Stimulated activated CD8-positive, alpha-beta memory T cell treated with anti-CD3 and anti-CD28 coated beads, Interleukin-12 subunit alpha, Interleukin-12 subunit beta, amount 100 ng/mL, for 24 hours (primary cell): Measurements from ENCODE around the gene SARM1.
"Not testable (repeated sequence)": the region's sequence is repeated elsewhere in the genome, so short reads cannot be mapped to it uniquely, and the experiment has no call there.

ENCODE experiments used
- DNase-seq: peaks from one replicate; pipeline ENCODE4 v3.0.0-alpha.2; 2020; ENCODE audit errors: extremely low read depth

Gene SARM1

DNA sequence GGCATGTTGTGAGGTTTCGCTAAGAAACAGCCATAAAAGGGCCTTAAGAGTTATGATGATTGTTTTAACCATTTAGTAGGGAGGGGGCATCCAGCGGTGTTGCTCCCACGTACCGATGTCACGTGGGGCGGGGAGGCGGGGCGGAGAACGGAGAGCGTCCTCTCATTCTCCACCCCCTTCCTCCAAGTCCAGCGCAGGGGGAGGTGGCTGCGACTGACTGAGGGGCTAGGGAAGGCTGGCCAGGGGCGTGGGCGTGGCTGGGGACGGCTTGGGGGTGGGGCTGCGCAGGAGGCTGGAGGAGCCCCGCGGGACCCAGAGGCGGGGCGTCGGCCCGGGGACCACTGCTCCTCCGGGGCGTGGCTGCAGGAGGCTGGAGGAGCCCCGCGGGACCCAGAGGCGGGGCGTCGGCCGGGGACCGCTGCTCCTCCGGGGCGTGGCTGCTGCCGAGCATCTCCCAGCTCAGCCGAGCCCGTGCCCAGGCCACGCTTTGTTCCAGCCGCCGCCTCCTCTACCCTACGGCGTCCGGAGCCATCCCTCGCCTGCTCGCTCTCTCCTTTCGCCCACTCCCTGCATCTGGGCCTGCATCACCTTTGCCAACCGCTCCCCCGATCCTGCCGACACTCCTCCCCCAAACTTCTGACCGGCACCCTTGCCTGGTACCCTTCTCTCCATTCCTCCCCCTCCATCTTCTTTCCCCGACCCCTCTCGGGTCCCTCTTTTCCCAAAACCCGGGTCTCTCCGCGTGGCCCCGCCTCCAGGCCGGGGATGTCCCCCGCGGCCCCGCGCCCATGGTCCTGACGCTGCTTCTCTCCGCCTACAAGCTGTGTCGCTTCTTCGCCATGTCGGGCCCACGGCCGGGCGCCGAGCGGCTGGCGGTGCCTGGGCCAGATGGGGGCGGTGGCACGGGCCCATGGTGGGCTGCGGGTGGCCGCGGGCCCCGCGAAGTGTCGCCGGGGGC is at the start of gene SARM1:
SARM1 (plus strand) TSS at position 450 of the 958 bp plus-strand sequence; CDS start at position 789, 339 bp downstream.
- DNase-seq, result peak; percentile 80

DNA sequence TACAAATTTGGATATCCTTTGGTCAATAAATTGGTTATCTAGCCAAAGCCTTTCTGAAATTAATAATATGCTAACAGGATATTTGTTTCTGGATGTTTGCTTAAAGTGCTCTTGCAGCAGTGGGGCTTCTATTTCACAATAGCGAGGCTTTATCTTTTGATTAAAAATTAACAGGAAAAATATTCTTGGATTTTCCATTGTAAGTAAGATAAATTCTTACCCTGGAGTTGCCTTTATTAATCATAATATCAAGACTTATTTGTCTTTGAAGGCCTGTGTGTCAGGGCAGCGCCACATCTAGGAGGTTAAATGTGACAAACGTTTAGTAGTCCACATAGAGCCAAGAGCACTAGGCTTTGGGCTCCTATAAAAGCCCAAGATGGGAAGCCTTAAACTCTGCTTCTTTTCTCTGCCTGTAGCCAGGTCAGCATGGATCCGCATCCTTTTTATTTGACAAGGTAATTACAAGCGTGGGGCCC is 47.2 kb upstream of the SARM1 start:
- no peak for DNase-seq

GRCh38 chr17:28324781-28325180 is 46.7 kb upstream of the SARM1 start:
- DNase-seq, result no peak

DNA sequence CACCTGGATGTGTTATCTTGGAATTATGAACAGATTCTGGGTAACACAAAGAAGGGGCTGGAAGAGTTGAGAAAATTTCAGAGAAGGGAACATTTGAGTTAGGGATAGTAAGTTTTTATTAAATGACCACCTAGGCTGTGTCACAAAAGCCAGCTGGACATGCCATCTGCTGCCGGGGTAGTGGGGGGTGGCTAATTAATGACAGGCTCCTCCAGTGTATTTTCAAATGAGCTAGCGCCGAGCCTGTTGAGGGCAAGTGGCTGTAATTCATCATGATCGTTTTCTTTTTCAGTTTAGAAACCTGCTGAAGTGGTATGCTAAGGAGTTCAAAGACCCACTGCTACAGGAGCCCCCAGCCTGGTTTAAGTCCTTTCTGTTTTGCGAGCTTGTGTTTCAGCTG is 46.3 kb upstream of the SARM1 start:
- no peak for DNase-seq

- no peak for DNase-seq
Observed at GRCh38 chr17:28326114-28326513, 45.4 kb upstream of the SARM1 start.

- no peak for DNase-seq
Observed at GRCh38 chr17:28327031-28327607, 44.4 kb upstream of the SARM1 start.

- no peak for DNase-seq
Observed at GRCh38 chr17:28327709-28328108, 43.8 kb upstream of the SARM1 start.

- DNase-seq, result no peak
Observed at GRCh38 chr17:28328325-28328724, 43.2 kb upstream of the SARM1 start.

GRCh38 chr17:28330671-28331070 is 40.8 kb upstream of the SARM1 start:
- no peak for DNase-seq

DNA sequence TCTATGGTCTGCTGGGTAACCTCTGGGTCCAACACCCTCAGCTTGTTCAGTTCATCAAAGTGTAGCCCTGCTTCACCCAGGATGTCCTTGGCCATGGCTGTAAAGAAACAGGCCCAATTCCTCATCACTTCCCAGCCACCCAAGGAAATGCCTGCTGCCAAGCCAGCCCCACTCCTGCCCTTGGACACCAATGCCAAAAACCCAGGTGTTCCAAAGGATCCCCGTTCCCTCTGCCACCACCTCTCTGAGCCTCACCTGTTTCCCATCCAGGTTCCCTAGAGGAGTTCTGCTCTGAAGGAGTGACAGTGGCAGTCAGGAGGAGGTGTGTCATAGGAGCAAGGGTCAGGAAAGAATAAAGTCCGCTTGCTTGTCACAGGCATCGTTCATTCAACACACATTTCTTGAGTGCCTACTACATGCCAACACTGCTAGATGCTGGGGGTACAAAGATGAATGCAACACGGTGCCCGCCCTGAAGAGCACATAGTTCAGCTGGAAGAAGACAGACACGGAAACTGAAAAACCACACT is 39.5 kb upstream of the SARM1 start:
- DNase-seq, result no peak

DNA sequence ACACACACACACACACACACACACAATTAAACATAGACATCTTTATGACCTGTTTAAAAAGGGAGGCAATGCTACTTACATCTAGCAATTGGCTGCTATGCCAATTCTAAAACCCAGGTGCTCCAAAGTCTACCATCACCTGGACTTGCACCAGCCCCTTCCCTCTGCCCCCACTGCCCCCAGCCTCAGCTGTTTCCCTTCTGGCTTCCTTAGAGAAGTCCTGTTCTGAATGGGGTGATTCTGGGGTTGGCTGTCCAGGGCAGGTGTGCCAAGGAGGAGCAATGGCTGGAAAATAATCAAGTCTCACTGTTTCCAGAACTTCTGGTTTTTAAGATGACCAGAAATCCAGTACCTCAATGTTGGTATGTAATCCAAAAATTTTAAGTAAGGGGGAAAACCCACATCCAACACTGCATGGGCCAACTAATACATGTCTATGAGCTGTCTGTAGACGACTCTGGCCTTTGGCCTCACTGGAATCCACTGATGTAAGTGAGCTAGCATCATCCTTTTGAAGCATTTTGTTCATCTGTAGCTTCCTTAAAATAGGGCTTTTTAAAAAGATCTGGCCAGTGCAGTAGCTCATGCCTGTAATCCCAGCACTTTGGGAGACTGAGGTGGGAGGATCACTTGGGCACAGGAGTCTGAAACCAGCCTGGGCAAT is 38.3 kb upstream of the SARM1 start:
- DNase-seq, result no peak

- DNase-seq, result no peak
Observed at GRCh38 chr17:28334171-28334570, 37.3 kb upstream of the SARM1 start.

DNA sequence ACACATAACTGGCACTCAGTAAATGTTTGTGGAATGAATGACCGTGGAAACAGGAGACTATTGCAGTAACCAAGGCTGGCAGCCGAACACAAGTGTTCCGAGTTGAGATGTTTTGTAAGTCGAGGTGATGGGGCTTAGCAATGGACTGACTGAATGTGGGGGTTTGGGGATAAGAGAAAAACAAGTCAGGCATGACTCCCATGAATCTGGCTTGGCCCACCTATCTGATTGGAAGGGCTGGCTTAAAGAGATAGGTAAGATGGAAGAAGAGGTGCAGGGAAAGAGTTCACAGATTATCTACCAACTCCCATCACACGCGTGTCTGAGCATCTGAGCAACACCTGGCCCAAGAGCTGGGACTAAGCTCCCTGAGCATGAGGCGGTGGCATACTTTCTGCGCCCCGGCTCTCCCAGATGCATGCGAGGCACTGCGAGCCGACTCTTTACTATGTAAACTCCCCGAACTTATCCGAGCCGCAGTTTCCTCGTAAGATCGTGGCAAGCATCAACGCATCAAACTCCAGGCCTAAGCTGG is 36.8 kb upstream of the SARM1 start:
- DNase-seq, result no peak

- peak; percentile 93 for DNase-seq
Observed at GRCh38 chr17:28335201-28335958, 36.1 kb upstream of the SARM1 start, which contains the start of the genes IFT20 and TNFAIP1. Gene IFT20 (minus strand): TSS chr17:28335472. CDS start chr17:28331985, 3,487 bp downstream. Gene TNFAIP1 (plus strand): TSS chr17:28335761. CDS start chr17:28339522, 3,761 bp downstream.

- no peak for DNase-seq
Observed at GRCh38 chr17:28335959-28336871, 35.3 kb upstream of the SARM1 start.

- no peak for DNase-seq
Observed at GRCh38 chr17:28338056-28338768, 33.3 kb upstream of the SARM1 start.

GRCh38 chr17:28338769-28339212 is 32.7 kb upstream of the SARM1 start:
- not testable (repeated sequence) for DNase-seq

- no peak for DNase-seq
Observed at GRCh38 chr17:28339431-28339830, 32.1 kb upstream of the SARM1 start.

- no peak for DNase-seq
Observed at GRCh38 chr17:28340374-28340773, 31.1 kb upstream of the SARM1 start.
